Activated CD8-positive, alpha-beta memory T cell treated with anti-CD3 and anti-CD28 coated beads for 48 hours (primary cell): Measurements from ENCODE around the gene SAMD4A.

Experiments
- DNase-seq, 3 experiments: peaks; one replicate each; pipeline ENCODE4 v3.0.0-alpha.2; 2020; ENCODE audit warnings: low read depth in 2 of 3, low spot score in 2 of 3

SAMD4A gene

DNA sequence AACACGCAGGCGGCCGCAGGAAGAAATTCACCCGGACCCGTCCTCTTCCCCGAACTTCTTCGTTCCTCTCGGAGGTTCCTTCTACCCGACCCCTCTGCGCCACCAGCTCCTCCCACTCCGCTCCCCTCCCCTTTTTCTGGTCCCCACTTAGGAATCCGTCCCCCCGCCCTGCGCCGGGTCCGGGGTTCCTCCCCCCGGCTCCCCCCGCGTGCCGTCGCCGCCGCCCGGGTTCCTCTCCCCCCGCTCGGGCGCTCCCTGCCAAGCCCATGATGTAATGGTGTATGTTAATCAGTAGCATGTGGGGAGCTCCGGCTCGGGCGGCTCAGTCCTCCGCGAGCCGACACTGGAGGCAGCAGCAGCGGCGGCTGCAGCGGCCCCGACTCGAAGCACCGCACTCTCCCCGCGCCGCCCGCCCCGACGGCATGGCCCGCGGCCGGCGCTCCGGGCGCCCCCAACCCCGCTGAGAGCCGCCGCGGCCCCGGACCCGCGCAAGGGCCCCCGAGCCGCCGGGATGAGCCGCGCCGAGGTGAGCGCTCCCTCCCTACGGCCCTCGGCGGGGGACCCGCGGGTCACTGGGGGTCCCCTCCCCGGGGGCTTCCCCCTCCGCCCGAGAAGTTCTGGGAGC, 1.0 kb upstream of the SAMD4A start:
- DNase-seq: peak; percentile 50 to 53 (median 51)

DNA sequence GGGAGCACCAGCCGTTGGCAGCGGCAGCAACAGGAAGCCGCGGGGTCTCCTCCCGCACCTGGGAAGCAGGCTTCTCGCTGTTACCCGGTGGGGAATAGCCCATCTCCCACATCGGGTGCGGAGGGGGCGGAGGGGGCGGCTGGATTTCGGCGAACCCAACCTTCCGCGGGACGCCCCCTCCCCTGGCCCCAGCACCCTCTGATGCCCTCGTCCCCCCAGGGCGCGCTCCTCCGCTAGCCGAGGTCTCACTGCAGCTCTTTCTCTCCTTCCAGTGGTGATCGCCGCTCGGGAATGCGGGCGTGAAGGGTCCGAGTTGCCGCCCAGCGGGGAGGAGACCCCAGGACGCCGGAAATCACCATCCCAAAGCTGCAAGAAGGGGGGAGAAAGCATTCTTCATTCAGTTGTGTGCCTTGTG, 303 bp downstream of the SAMD4A start:
- peak in 1 of 3 experiments; percentile 12 for DNase-seq

DNA sequence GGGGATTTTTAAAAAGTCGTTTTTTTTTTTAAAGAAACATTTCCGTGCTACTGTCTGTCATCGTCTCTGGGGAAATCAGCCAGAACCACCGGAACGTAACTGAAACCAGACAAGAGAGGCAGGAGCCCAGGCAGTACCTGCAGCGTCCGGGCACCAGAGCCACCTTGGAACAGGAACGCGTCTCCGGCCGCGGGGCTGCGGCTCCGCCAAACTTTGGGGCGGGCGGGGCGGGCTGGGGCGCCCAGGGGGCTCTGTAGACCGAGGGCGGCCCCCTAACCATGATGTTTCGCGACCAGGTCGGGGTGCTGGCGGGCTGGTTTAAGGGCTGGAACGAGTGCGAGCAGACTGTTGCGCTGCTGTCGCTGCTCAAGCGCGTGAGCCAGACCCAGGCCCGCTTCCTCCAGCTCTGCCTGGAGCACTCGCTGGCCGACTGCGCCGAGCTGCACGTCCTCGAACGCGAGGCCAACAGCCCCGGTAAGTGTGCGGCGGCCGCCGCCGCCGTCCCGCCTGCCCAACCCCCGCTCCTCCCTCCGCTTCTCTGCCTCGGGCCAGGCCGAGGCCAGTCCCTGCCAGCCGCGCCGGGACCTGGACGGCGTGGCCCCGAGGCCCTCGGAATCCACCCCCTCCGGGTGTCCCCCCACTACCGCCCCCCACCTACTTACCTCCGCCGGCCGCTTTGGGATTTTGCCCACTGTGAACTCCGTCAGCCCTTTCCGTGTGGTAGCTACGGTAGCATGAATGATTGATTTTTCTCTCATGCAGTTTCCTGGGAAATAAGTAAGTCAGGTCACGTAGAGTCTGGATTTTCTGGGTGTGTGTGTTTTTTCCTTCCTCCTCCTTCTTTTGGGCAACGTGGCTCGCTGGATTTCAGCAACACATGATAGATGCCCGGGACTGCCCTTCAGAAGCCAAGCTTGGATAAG, 972 bp downstream of the SAMD4A start:
- peak in 2 of 3 experiments; percentile 3 to 26 for DNase-seq

DNA sequence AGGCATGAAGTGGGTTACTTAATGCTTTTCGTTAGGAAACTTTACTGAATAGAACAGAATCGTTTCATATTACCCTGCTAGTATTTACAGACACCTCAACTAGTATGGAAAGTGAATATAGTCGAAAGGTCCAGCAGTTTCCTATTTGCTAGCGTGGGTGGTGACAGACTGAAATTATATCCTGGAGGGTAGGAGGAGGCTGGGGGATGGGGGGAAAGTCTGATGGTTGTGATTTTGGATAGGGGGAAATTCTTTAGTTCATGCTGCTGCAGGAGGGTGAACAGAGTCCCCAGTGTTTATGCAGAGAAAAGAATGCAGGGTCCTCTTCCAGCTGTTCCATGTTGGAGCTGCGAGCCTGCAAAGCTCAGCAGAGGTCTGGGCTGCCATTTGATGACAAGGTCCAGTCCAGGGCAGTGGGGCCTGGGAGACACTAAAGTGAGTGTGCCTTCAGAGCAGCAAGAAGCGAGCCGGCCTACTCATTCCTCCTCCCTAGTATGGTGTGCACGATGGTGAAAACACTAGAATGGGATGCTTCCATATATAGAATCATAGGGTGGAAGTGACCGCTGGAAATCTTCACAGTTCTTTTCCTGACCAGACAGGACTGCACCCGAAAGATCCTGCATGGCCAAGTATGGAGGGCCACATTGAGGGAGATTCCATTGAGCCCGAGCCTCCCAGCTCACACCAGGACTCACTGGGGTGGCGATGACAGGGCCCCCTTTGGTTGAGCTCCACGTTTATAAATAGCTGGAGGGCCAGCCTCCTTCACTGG, 2.1 kb downstream of the SAMD4A start:
- DNase-seq: no peak

DNA sequence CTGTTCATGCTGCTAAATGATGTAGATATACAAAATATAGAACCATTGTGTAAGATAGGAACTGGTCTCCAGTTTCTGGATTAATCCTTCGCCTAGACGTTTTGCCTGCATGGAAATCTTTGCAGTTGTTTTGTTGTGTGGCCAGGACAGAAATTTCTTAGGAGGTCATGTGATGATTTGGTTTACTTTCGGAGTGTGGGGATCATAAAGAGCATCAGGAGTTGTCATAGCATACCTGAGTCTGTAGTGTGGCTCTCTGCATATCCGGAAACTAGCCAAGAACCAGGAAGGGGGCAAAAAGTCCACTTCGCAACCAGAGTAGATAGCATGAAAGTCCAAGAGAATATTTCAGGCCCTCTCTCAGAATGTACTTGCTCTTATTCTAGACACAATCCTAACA, 3.1 kb downstream of the SAMD4A start:
- no peak for DNase-seq

DNA sequence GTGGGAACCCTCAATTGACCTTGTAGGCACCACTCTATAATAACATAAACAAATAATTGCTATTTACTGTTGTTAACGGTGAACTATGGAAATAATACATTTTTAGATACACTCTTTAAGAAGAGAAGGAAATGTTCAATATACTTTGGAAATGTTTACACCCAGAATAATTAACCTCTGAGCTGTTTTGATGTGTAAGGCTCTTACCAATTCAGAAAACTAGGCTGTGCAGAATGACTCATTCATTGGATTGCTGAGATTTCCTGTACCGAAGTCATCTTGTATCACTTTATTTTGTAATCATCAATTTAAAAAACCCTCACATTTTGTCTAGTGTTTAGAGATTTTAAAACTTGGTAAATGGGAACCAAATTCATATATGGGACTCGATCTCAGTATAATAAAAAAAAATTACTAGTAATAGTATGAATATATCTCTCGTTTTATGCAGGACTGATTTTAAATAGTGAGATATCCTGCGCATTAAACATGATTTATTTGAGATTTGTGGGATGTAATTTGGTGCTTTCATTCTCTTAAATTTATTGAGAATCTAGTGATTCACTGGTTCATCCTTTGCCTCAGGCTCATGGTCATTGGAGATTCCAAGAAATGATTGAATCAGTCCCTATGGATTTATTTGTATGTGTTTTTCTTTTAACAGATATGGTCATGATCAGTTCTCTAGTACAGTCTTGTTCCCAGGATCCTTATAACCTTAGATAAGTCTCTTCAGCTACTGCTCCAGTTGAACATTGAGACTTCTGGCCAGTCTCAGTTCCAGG, 3.9 kb downstream of the SAMD4A start:
- no peak for DNase-seq

DNA sequence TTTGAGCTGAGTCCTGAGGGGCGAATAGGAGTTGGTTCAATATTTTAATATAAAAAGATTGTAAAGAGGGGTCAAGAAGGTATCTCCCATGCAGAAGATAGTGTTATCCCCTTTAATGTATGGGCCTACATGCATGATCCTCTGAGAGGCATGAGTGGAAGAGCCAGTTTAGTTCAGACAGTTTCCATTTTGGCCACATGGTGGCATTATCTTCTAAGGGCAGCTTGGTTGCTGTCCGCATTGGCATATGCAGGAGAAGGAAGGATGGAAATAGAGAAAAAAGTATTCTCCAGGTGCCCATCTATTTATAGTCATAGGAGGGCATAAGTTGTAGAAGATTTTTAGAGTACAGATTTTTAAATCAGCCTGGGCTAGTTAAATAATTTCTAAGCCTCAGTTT, 5.4 kb downstream of the SAMD4A start:
- DNase-seq: no peak

DNA sequence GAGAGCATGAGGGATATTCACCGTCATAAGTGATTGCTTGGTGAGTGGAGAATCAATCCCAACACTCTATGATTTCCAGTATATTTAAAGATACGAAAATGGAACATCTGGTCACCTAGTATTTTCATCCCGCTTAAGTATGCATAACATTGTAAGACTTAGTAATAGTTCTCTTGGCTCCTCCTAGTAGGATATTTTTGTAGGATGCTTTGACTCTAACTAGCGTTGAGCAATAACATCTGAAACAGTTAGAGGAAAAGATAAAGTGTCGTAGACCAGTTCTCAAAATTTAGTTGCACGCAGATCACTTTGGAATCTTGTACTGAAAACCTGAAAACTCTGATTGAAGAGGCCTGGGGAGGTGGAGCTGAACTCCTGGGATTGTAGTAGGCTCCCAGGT, 7.6 kb downstream of the SAMD4A start:
- DNase-seq: no peak

DNA sequence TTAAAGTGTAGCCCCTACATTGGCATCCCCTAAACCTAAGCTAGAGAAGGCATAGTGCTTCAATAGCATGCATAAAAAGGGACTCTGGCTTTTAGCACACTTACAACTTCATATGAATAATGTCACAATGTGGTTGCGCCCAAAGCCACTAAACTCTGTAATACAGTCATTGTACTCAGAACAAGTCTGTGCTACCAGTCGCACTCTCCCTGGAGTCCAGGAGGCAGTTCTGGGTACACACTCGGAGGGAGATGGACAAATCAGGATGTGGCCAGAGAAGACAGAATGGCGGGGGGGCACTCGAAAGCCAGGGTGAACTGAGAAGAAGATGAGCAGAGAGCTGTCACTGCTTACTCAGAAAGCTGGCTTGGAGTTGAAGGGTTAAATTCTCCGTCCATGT, 10.6 kb downstream of the SAMD4A start:
- no peak for DNase-seq

DNA sequence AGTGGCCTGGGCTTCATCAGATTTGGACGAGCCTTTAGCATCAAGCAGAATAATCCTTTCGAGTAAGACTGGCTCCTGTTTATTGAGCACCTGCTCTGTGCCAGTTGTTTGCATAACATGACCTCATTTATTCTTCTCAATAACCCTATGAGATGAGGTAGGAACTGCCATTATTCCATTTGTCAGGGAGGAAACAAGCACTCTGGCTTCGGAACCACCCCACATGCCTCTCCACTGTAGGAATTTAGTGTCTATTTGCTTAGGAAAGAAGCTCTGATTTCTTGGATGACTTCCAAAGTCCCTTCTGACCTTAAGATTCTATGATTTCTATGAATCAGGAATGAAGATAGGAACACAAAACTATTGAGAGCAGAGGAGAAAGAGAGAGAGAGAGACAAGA, 11.0 kb downstream of the SAMD4A start:
- no peak for DNase-seq

DNA sequence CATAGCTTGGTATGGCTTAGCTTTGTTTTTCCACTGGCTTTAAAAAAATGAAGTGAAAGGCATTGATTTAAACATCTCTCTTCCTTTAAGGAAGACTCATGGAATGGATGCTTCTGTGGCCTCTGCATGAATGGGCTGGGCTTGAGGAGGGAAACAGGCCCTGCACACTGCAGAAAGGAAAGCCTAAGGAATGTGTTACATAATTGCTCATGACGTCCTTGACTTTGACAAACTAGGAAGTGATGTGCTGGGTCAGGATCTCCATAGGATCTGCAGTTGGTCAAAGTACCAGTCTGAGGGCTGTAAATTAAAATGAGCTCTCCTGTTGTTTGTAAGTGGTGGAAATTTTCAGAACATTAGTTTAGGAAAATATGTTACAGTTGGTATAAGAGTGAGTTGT, 12.7 kb downstream of the SAMD4A start:
- no peak for DNase-seq

DNA sequence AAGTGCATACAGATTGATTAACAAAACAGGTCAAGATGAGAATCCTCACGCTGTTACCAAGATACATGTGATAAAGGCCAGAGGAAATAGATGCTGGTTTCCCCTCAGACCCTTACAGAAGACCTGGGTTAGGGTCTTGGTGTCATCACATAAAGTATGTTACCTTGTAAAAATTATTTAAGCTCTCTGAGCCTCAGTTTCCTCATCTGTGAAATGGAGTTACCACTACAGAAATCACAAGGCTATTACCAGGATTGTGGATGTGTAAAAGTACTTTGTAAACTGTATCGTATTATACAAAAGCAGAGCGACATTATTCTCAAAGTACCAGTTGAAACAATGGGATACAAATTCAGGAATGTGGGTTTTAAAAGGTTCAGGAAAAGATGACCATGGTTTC, 14.0 kb downstream of the SAMD4A start:
- DNase-seq: no peak

DNA sequence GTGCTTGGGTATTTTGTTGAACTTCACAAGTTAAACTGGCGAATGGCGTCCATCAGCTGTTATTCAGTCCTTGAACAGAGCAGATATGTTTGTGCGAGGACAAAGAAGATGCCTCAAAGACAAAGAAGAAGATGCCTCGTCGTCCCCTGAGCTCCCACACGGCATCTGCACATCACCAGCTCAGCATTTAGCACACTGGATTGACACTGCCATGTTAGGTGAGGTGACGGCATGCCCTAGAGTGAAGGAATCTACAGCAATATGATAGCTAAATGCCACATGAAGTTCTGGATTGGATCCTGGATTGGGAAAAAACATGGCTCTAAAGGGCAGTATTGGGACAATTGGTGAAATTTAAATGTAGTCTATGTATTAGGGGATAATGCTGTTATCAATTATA, 15.4 kb downstream of the SAMD4A start:
- no peak for DNase-seq

DNA sequence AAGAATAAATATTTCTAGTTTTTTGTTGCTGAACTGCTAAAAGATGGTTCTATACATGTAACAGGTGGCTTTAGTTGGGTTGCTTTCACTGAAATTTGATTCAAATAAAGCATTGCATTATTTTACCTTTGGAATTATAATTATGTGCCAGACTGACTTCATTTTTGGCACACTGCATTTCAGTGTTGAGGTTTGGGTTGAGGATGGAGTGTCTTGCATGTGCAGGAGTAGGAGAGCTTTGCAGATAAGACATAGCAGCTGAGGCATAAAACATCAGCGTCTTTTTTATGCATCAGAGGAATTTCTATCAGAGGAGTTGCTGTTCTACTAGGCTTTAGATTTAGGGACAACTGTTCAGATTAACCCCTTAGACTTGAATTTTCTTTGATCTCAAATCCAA, 17.2 kb downstream of the SAMD4A start:
- DNase-seq: no peak

DNA sequence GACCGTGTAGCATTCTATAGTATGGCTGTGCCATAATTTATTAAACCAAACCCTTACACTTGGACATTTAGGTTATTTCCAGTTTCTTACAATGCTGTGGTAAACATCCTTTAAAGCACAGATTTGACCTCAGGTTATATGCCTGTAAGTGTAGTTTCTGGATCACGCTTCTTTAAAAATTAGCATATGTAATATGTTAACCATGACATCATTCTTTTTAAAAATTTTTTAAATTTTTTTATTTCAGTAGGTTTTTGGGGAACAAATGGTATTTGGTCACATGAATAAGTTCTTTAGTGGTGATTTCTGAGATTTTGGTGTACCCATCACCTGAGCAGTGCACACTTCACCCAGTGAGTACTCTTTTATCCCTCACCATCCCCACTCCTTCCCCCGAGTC, 18.3 kb downstream of the SAMD4A start:
- DNase-seq: no peak

DNA sequence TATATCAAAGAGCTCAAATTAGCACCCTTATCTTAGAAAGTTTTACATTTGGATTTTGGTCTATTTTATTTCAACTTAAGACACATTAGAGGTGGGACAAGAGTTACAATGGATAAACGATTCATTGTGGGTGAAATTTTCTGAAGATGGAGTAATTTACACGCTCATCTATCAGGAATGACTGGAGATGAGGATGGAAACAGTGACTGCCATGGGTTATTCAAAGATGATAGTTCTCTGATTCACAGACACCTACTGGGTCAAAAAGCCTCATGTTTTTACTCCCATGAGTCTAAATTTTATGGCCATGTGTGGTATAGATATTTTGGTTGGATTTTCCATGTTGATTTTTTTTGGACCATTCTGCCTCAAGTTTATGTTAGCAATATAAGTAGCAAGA, 22.1 kb downstream of the SAMD4A start:
- DNase-seq: no peak

DNA sequence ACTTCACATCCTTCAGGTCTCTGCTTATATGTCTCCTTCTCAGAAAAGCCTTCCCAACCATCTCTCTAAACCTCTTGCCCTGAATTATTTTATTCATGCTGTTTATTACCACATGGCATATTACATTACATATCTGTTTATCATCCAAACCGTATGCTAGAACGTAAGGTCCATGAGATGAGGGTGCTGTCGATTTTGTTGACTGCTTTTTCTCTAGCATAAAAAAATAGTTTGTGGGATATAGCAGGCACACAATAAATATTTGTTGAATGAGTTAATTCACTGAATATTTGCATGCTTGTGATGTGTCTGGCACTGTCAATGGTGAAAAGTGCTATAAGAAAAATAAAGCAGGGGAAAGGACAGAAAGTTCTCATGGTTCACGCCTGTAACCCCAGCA, 22.9 kb downstream of the SAMD4A start:
- no peak for DNase-seq

DNA sequence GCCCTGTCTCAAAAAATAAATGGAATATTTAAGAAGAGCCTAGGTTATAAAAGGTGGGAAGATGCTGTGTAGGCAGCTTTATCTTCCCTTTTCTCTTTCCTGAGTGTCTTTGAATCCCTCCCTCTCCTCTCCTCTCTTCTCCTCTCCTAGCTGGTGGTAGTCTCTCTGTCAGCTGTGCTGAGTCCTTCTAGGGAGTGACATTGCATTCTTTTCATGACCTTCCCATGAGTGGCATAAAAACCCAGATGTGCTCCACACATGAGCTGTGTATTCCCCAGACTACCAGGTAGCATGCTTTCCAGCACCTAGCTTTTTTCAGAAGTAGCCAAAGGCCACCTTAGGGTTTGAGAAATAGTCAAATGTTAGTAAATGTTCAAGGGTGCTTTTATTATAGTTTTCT, 23.6 kb downstream of the SAMD4A start:
- DNase-seq: no peak

DNA sequence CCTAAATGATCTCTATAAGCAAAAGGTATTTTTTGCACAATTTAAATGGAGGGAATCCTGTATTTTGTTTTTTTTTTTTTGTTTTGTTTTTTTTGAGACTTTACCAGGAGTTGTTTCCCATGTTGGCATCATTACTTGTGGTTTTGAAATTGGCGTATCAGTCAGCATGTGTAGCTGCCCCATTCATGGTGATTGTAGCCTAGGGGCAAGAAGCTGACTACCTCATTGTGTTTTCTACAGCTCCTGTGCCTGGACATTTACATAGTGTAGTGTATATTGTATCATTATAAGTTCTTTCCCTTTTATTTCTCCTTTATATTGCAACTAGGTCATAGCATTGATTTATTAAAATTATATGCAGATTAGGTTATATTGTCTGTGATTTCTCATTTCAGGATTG, 24.5 kb downstream of the SAMD4A start:
- DNase-seq: no peak

DNA sequence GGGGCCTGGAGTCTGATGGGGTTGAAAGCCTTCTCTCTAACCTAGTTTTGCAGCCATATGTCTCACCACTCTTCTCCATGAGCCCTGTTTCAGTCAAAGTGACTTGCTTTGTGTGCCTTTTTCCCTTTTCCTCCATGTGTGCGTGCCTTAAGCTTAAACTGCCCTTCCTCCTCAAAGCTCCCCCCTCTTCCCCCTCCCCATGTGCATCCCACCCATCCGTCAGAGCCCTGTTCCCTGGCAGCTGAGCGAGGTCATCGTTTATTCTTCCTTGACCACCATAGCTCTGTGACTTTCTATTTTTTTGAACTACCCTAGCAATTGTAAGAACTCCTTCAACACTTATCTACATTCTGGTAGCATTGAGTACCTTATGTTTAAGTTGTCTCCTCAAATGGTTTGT, 24.9 kb downstream of the SAMD4A start:
- no peak for DNase-seq

DNA sequence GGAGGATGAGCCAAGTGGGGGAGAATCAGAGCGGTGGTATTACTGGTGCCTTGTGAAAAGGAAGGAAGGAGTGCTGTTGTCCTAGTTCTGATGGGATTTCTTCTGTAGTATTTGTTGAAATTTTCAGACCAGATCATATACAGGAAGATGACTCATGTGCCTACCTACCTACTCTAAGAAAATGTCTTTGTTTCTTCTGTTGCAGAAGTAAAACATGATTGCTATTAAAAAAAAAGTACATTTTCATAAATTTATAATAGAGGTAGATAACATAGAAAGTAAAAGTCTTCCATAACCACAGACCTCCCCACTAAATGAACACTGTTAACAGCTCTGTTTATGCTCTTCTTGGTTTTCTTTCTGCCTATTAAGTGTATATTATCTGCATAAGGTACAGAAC, 26.9 kb downstream of the SAMD4A start:
- DNase-seq: no peak
